GM21447 (cell line): ENCODE results near the gene SLC30A7.
"Not testable (repeated sequence)": the region's sequence is repeated elsewhere in the genome, so short reads cannot be mapped to it uniquely, and the experiment has no call there.

Experiments
- ATAC-seq: cut with Tn5 transposase; IDR thresholded peaks from one replicate; pipeline ENCODE4 v1.9.1; 2021; ENCODE audit not compliant: unreplicated experiment

Gene SLC30A7, protein sequence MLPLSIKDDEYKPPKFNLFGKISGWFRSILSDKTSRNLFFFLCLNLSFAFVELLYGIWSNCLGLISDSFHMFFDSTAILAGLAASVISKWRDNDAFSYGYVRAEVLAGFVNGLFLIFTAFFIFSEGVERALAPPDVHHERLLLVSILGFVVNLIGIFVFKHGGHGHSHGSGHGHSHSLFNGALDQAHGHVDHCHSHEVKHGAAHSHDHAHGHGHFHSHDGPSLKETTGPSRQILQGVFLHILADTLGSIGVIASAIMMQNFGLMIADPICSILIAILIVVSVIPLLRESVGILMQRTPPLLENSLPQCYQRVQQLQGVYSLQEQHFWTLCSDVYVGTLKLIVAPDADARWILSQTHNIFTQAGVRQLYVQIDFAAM

DNA sequence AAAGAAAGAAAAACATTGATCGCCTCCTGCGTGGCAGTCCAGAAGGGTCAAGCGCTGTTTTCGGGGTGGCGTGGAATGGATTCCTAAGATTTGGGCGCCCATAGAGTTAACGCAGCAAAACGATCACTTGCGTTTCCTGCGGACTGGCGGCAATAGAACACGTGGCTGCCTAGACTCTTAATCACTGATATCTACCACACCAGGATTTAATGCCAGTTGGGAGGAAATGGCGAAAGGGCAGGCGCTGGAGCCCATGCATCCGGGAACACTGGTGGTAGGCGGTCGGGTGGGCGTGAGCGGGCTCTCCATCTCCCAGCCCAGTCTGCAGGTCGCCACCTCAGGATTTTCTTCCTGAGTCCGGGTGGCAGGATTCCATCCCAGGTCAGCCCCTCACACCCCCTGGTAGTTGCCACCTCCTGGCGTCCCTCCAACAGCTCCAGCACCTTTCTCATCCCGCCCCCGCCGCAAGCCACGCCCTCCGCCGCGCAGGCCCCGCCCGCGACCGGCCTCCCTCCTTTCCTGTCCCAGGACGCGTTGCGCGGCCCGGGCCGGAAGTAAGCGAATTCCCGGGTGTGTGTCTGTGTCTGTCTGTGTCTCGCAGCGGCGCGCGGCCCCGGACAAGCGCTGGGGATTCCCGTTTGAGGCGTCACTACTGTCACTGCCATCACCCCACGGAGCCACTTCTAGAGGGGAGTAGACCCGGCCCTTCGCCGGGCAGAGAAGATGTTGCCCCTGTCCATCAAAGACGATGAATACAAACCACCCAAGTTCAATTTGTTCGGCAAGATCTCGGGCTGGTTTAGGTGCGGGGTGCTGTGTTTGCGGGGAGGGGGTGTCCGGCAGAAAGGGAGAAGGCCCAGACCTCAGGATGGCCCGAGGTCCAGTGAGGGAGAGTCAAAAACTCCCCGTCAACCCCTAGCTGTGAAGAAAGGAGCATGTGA, at the start of gene SLC30A7:
TSS of gene SLC30A7 (plus strand) at position 551 of the 941 bp plus-strand sequence. CDS start at position 724, 173 bp downstream.
- ATAC-seq, result peak; percentile 73

DNA sequence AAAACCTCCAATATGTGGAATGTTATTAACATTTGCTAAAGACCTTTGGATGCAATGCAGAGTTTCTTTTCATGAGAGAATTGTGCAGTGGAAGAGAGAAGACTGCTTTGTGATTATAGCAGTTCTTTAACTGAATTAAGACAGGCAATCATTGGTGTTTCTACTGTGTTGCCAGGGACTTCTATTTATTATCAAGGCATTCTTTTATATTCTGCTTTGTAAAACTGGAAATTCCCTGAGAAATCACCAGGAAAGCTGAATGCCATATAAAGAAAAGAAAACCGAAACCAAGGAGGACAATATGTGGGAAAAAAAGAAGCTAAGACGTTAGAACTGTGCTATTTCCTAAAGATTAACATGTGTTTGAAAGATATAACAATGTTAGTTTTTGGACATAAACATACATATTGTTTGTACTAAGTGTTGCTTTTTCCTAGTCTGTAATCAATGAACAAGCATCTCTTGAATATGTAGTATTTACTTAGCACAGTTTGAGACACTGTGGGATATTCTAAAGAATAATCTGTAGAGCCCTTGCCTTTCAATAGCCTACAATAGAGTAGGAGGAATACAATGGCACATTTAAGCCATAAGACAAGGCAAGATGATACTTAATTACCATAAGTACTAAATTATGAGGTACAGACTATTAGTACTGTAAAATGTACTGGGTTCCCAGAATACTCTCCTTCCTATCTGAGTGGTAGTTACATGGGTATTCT, 48.4 kb upstream of the SLC30A7 start:
- ATAC-seq, result no peak

DNA sequence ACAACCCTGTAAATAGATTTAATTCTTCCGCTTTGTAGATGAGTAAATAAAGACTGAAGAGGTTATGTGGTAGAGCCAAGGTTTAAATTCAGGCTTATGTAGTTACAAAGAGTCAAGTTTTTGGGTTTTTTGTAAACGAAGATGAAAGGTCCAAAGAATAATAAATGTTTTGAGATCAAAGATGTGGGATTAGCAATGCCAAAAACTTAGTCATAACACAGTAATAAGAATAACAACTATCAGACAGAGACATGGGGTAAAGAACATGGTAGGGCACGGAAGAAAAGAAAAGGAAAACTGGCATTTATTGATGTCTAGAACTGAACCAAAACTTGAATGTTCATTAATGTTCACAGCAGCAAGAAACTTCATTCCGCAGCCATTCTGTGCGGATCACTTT, 44.2 kb upstream of the SLC30A7 start:
- no peak for ATAC-seq

DNA sequence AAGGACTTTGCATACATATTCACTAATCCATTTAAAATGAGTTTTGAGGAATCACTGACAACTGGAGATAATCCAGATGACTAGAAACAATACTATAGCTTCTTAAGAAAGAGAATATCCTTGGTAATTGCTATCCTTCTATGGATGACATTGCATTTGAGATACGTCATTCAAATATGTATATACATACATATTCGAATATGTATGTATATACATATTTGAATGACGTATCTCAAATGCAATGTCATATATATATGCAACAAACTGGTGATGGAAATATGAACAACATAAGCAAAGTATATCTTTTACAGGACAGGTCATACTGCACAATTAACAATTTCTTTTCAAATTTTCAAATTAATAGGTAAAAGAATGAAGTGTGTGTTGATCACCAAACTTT, 42.9 kb upstream of the SLC30A7 start:
- no peak for ATAC-seq

DNA sequence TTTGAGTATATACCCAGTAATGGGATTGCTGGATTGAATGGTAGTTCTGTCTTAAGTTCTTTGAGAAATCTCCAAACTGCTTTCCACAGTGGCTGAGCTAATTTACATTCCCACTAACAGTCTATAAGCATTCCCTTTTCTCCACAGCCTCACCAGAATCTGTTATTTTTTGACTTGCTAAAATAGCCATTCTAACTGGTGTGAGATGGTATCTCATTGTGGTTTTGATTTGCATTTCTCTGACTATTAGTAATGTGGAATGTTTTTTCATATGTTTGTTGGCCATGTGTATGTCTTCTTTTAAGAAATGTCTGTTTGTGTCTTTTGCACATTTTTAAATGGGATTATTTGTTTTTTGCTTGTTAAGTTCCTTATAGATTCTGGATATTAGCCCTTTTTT, 40.8 kb upstream of the SLC30A7 start:
- not testable (repeated sequence) for ATAC-seq

DNA sequence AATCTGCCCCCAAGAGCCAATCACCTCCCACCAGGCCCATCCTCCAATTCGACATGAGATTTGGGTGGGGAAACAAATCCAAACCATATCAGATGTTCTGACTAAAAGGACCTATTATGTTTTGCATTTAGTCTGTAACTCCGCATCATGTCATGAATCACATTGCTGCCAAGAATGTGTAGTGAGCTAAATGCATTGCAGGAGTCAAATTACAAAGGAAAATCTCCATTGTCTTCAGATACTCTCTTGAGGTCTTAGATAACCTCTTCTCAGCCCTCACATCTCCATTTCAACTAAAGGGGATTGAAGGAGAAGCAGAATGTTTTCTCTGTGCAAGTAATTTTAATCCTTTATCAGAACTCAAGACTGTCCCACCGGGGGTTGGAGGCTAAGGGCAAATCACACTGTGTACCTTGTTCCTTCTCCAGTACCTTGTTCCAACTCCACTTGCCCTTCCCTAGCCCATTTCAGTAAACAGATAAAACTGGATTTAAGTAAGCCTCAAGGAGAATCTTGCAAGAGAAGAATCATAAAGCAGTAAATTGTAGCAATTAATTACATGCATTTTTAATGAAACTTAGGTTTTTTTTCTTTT, 35.4 kb upstream of the SLC30A7 start:
- no peak for ATAC-seq

DNA sequence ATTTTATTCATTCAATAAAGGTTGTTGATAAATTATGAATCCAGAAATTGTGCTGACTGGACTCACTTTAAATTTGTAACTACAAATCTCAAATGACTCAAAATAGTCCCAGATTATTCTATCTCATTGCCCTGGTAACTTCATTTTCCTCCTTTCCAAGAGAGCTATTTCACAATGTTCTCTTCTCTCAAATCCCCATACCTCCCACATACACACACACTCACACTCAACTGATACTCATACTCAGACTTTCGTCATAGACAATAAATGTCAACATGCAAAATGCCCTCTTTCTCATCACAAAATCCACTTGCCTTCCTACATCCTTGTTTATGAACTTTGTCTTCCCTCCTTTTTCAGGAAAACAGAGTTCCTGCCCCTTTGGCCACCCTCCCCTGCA, 34.5 kb upstream of the SLC30A7 start:
- ATAC-seq, result no peak

DNA sequence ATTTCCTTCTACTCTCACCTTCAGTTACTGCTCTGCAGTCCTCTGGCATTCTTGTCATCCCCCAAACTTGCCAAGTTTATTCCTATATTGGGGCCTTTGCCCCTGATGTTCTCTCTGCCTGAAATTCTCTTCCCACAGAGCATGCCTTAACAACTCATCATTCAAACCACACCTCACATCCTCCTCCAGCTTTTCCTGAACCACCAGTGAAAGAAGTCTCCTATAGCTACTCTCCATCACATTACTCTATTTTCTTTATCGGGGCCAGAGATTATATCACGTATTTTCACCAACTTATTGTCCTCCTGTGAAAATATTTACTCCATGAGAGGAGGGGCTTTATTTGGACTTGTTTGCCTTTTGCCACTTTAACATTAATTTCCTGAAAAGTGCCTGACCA, 33.3 kb upstream of the SLC30A7 start:
- no peak for ATAC-seq

DNA sequence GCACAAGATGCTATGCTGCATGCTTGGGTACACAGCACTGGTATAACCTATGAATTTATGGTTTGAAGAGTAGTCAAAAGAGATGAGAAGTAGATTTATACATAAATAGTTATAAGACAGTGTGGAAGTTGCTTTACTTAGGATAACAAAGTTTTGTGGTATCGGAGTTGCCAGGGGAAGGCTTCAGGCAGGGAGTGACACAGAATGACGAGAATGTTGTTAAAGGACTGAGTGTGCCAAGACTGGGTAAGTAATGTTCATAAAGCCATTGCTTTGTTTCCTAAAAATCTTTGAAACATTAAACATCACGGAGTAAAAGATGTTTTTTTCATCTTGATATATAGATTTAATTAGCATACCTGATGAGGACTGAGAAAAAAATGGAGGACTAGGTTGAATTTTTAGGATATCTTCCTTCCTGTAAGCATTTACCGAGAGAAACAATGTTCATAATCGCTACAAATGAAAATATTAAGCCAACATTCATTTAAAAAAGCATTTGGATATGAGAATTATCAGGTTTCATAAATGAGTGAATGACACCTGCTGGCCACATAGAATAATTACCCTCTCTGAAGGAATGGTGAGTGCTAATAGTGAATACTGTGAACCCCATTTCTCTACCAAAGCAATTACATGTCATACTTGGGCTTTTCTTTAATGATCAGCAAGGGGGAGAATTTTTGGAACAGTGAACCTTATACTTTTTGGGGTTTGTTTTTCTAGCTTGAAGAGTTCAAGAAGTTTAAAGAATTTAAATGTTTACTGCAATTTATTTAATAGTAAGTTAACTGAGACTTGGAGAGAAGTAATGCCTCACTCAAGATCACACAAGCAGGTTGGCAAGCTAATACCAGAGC, 29.6 kb upstream of the SLC30A7 start:
- ATAC-seq, result peak; percentile 56

DNA sequence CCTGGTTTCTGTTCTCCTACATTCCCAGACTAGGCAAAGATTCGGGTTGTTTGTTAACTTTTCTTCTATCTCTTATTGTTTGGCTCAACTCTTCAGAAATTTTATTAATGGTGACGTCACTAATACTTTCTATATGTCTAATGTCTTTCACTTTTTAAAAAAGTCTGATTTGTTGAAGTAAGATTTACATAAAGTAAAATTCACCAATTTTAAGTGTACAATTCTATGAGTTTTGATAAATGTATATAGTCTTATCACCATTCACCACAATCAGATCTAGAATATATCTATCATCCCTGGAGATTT, 29.0 kb upstream of the SLC30A7 start:
- no peak for ATAC-seq

DNA sequence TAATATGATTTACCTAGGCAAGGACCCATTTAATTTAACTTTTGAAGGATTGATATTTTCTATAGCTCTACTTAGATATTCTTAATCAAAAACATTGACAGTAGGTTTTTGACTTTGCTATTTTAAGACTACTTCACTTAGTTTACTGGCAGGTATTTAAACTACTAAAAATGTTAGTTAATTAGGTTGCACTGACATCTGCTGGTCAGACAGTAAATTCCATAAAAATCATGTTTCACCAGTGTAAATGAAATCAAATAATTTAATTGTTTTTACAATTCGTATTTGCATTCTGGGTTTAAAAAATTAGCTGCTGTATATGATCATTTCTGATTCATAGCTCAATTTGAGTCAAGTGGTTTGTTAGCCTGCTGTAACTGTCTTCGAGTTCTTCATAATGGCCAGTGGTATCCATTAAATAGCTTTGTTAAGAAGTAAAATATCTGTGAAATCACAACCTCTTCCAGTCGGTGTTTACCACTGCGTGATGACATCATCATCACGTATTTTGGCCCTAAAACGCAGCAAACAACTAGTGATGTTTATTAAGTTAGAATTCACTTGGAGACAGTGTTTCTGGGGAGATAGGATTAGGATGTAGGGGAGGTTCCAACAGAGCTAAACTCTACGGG, 27.4 kb upstream of the SLC30A7 start:
- no peak for ATAC-seq

DNA sequence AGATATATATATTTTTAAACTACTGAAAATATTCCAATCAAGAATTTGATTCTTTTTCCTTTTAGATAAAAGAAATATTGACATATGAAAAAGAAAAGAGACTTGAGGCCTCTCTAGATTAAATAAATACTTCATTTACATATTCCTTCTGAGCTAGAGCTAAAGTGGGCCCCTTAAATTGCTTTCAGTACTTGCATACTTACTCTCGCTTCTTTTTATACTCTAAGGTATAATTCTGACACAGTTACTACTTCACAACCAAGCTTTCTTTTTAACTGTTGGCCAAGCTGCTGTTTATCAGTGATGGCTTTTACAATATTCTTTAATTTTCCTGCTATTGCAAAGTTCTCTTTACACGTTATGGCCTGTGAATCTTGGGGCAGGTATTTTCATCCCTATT, 25.9 kb upstream of the SLC30A7 start:
- no peak for ATAC-seq

DNA sequence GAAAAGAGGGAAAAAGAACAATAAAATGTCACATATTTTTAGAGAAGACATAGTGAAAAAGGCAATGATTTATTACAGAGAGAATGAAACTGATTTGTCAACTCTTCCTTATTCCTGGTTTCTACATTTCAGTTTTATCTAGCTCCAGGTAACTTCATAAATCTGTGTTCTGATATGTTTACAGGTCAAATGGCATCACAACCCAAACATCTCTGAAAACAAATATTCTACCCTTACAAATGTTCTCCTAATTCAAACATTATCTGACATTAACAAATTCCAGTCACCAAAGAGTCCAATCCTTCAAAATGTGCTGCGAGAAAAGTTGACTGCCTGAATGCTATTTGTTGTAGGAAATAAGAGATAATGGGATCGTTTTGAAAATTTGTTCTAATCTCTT, 21.5 kb upstream of the SLC30A7 start:
- no peak for ATAC-seq

DNA sequence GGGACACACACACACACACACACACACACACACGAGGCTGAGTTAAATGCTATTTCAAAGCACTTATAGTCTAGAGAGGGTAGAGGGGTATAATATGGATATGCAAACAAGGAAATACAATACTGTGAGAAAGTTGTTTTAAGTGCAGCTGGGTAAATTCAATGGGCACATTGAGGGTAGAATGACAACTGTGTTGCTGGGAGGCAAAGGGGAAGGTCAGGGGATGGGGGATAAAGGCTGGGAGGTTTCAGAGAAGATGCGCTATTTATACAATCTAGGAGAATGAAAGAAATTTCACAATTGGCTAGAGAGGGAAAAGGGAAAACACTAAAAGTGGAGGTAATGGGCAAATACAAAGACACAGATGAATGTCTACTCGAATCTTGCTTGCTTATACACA, 20.7 kb upstream of the SLC30A7 start:
- no peak for ATAC-seq

DNA sequence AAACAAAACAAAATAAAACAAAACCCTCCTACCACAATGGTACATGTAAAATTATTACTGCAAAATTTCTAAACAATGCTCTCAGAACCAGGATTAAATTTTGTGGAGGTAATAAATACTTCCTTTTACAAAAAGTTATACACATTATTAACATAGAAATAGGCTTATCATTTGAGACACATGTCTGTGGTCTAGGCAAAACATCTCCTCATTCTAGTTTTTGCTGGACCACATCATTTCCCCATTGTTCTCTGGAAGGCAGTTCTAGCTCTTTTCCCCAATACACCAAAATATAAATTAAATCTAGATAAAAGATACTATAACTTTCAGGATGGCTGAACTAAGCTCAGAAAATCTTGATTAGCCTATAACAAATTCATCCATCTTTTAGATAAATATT, 19.6 kb upstream of the SLC30A7 start:
- ATAC-seq, result no peak

DNA sequence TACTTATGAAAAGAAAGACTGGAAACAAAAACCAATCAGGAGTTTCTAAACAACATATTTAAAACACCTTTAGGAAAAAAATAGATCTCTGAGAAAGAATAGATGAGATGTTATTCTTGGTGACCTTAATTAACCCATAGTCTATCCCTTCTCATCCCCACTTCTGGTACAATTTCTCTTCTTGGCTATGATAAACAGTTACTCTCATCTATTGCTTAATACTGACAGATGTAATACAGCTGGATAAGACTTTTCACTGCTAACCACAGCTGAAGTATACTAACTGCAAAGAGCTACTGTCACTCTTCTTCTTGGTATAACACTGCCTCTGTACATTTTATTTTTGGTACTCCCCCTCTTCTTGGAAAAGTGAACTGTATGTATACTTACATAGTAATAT, 16.5 kb upstream of the SLC30A7 start:
- ATAC-seq, result no peak

DNA sequence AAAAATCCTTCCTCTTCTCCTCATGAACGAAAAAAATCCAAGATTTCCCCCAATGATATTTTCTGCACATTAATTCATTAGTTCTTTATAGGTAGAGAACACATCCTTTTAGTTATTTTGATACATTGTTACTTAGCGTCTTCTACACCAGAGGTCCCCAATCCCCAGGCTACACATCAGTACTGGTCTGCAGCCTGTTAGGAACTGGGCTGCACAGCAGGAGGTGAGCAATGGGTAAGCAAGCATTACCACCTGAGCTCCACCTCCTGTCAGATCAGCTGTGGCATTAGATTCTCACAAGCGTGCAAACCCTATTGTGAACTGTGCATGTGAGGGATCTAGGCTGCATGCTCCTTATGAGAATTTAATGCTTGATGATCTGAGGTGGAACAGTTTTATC, 14.2 kb upstream of the SLC30A7 start:
- ATAC-seq, result no peak

DNA sequence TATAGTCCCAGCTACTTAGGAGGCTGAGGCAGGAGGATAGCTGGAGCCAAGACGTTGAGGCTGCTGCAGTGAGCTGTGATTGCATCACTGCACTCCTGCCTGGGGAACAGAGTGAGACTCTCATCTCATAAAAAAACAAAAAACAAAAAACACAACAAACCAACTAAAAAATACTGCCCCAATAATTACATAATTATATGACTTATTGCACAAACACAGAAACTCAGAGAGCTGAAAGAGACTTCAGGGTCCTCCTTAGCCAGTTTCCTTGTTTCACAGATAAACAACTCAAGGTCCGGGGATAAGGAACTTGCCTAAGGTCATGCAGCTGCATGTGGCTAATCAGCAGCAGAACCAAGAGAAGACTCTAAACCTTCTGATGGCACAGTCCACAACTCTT, 13.2 kb upstream of the SLC30A7 start:
- ATAC-seq, result no peak

DNA sequence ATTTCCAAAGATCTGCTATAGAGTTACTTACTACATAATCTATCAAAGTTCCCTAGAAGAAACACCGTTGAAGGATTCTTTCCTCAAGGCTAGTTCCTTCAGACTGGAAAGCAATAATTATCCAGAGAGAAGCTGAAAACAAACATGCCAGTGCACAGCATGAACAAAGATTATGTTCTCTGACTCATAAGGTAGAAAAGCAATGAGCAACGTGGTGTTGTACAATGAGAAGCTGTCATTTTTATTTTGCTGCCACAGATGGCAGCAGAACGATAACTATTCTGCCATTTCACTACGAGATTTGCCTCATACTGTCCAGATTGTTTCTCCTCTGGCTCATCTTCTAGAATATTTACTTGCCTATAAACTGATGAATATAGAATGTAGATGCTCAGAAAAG, 11.9 kb upstream of the SLC30A7 start:
- ATAC-seq, result no peak

DNA sequence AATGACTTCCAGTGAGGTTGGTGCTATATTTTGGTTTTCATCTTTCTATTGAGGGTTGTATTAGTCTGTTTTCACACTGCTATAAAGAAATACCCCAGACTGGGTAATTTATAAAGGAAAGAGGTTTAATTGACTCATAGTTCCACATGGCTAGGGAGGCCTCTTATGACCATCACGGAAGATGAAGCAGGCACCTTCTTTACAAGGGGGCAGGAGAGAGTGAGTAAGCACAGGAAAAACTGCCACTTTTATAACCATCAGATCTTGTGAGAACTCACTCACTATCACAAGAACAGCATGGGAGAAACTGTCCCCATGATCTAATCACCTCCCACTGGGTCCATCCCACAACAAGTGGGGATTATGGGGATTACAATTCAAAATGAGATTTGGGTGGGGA, 6.9 kb upstream of the SLC30A7 start:
- not testable (repeated sequence) for ATAC-seq
